IPS DF 4.7 (cell line): ENCODE results near the gene ACAD11.
"Not testable (repeated sequence)": the region's sequence is repeated elsewhere in the genome, so short reads cannot be mapped to it uniquely, and the experiment has no call there.

Experiments used
- DNase-seq: peaks from one replicate; pipeline ENCODE4 v3.0.0-alpha.2; 2013; ENCODE audit warnings: low spot score; ENCODE audit errors: extremely low read depth

ACAD11 gene

DNA sequence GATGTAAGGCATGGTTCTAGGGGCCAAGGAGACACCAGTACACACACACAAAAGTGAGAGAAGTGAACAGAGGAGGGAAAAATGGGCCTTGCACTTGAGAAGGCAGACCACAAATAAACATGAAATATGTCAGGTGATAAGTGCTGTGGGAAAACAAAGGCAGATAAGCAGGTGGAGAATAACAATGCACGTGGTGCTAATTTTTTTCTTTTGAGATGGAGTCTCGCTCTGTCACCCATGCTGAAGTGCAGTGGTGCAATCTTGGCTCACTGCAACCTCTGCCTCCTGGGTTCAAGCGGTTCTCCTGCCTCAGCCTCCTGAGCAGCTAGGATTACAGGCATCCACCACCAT lies 103.6 kb downstream of the ACAD11 start:
- not testable (repeated sequence) for DNase-seq

DNA sequence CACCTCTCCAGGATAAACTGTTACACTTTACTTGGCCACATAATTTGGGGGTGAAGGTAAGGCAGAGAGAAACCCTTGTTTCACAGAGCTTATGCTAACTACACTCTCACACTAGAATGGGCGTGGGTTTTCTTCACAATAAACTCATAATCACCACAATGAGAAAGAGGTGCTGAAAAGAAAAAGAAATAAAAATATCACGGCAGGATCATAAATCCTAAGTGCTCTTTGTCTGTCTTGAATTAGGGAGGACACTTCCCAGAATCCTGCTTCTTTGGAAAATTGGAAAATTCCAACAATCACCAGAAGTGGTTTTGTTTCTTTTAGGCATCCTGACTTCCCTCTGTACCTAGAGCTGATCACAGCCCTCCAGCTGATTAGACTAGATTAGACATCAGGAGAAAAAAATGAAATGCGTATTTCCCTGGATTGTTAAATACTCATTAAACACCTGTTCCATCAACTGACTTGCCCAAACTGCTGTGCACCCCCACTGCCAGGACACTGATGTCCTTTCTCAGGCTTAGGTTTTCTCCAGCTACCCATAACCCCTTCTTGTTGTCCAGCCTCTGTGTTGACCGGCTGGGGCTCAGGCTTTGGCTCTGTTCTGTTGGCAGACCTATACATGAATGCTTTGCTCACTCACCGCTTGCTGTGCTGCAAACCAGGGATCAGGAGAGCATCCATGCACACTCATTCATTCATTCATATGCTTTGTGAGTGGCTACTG lies 104.1 kb downstream of the ACAD11 start:
- no peak for DNase-seq

DNA sequence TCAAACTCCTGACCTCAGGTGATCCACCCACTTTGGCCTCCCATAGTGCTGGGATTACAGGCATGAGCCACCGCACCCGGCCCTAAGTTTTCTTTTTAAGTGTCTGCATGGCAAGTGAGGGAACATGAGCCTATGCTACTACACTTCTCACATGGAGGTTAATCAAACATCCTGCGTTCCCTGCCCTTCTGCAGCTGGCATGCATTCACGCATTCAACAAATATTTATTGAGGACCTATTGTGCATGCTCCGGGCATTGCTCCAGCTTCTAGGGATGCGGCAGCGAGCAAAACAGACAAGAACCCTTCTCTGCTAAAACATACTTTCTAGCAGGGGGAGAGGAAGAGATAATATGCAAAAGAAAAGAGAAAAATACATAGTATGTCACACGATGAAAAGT lies 105.2 kb downstream of the ACAD11 start:
- DNase-seq = no peak

DNA sequence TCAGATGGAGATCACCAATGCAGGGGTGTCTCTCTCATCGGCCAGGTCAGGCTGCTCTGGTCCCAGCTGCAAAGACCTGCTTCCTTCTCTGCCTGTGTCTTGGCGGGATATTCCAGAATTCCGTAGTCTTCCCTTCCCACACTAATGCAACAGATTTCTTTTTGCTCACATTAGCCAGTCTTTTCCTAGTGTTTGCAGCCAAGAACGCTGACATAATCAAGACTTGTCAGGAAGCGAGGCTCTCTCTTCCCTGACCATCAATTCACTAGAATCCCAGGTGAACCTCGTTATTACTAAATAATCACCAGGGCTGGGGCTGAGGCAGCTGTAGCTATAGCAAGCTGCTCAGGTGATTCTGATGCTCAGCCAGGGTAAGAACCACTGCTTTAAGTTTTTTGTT lies 105.8 kb downstream of the ACAD11 start:
- no peak for DNase-seq

DNA sequence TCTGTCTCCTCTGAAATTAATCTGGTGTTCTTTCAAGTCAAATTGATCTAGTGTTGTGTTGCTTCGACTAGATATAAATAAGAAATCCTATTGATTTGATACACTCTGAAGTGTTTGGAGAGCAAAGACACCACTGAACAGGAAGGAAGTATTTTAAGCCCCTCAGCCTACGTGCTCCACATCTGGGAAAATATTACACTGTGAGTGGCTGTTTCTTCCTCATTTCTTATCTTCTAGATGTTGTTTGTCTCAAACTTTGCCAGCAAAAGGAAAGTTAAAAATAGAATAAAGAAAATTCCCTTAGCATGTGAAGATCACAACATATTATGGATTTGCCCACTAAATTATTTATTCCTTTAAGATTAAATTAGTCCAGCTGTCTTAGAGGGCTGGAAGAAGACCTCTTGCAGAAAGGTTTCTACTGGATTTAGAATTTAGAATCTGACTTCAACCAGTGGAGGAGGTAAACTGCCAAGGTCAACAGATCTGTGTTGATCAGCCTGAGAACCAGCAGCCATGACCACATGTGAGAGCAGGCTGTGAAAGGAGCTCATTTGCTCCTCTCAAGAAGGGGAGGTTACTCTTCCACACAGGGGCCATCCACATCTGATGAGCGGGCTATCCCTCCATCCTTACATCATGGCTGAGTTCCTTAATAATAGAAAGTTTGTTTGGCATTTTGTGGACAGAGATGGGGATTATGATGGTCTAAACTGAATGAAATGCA lies 108.9 kb downstream of the ACAD11 start:
- no peak for DNase-seq

DNA sequence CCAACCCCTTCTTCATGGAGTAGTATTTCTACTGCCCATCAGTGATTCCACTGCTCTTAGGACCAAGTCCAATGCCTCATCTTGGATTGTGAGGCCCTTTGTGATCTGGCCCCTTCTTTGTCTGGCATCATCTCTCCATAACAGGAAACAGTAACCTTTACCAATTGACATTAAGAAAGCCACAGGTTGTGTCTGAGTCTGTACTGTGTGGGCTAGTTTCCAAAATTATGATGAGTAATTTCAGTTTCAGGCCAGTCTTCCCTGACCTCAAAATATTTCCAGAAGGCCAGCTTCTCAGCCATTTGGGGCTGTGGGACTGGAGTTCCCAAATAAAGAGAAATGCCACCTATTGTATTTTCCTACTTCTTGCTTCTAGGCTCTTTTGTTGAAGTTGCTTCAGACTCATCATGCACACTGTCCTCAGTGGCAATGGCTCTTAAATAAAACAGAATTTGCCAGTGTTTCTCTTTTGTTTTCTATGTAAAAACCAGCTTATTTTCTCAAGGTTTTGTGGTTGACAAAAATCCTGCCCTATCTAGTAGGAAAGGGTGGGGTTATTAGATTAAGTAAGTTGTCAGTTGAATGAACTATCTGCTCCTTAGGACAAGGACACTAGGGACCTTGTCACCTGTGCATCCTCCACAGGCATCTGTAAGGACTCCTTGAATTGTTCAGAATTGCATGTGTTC lies 109.6 kb downstream of the ACAD11 start:
- DNase-seq = no peak

DNA sequence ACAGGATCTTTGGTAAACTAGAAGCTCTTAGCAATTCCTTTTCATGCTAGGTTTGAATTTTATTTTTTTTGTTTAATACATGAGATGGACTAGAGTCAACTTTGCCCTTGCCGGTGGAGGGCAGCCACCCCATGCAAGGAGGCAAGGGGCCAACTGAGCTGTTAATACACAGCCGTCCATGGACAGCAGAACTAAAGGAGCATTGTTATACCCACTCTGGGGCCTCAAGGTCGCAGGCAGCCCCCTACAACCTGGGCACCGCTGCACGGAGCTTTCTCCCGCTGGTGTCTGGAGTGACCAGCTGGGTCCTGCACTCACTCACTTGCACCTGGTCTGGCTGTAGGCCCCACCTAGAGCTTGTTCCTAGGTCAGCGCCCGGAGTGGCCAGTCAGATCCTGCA lies 110.4 kb downstream of the ACAD11 start:
- no peak for DNase-seq

DNA sequence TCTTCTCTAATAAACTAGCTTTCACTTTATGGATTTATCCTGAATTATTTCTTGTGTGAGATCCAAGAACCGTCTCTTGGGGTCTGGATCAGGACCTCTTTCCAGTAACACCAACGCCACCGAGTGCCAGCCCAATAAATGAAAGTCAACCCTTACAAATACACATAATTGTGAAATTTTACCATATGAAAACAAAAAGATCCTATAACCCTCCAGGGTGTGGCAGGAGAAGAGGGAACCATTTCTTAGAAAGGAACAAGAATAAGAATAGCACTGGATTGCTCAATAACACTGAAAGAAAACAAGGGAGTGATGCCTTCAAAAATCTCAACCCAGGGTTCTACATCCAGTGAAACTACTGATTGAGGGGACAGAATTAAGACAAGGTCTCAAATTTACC lies 114.1 kb downstream of the ACAD11 start:
- no peak for DNase-seq

DNA sequence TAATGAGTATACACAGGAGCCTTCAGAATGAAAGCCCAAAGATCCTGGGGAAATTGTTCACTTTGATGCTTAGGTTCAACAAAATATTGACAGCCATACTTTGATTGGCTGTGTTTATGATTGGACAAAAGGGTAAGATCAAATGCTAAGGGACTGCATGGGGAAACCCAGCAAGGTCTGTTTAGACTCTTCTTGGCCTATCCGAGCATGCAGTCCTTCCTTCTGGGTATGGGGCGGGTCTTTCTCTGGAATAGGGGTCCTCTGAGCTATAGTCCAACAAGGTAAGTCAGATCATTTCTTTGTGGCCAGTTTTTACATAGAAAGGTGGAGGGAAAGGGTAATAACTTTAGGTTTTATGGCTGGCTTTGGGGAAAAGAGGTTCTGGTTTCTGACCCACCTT lies 115.5 kb downstream of the ACAD11 start:
- DNase-seq = no peak

DNA sequence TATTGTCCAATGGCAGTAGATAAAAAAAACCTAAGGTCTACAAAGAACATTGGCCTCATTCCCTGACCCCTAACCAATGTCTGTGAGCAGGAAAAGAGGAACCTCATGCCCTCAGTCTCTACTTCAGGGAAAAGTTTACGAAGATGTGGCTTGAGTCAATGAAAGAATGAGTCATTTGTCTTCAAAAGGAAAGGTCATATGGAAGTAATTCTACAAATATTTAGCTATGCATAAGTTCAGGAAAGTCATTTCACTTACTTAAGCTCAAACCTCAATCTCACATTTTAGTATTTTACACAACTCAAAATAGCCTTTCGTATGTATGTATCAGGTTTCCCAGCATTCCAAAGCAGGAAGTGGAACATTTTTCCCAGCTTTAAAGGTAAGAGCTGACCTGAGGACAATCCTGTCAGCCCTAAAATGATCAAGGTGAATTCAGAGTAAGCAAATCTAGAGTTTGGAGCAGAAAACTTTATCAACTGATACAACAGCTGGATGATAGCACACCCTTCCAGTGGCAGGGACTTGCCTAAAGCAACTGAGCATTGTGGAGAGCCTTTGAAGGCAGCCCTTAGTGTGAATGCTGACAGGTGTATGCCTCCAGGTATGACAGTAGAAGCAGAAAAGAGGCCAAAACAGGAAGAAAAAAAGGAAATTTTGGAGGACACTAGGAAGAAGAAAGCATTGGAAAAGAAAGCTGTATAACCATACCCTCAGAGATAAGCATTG lies 116.4 kb downstream of the ACAD11 start:
- no peak for DNase-seq

DNA sequence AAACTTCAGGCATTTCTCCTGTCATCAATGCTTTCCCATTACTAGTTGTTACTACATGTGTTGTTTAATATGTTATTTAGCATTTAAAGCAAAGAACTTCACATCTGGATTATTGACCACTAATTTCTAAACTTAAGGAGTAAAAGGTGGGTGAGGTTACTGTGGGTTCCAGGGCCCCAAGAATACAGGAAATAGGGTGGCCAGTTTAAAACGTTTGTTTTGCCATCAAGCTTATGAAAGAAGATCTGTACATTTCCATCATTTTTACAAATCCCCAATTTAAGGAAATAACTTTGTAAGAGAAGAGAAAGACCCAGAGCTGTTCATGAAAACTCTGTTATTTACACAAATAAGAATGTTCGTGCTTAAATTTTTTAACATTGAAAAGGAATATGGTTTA lies 117.0 kb downstream of the ACAD11 start:
- no peak for DNase-seq

DNA sequence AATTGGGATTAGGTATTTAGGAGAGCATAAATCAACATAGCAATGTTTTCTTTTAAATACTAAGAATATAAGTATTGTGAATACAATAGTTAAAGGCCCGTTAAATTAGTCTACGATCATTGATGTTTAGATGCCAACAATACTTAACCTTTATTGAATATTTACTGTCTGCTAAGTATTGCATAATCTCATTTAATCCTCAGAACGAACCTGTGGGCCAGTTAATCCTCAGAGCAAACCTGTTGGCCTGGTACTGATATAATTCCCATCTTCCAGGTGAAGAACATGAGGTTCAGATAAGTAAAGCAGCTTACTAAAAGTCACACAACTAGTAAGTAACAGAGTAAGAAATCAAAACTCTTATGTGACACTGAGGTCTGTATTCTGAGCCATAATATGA lies 119.9 kb downstream of the ACAD11 start:
- DNase-seq = no peak

DNA sequence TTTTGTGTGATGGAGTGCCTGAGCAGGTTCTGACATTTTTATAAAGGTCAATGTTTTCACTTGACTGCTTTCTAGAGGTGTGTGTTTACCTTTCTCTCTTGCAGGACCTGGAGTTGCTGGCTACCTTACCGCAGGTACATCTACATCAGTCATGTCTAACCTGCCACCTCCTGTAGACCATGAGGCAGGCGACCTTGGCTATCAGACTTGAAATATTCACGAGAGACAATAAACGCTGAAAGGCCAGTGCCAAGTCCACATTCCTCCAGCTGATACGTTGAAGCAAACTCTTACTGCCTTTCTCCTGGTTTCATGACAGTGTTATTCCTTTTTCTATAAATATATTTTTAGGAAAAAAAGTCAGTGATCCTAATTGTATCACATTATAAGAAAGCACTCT lies 121.5 kb downstream of the ACAD11 start:
- DNase-seq = no peak

DNA sequence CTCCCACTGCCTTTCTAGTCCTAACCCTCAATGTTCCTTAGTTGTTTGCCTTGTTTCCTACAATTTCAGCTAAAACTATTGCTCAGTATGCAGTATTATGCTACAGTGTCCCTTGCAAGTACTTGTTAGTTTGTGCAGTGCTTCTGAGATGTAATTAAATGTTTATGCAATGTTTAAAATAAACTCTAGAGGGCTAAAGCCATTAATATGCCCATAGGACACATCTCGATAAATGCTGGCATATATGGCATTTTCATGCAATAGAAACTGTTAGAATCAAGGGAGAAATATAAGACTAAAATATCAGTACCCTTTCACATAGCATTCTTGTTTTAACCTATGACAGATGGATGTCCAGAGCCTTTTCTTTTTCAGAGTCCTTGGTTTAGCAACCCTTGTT lies 122.3 kb downstream of the ACAD11 start:
- DNase-seq = no peak

DNA sequence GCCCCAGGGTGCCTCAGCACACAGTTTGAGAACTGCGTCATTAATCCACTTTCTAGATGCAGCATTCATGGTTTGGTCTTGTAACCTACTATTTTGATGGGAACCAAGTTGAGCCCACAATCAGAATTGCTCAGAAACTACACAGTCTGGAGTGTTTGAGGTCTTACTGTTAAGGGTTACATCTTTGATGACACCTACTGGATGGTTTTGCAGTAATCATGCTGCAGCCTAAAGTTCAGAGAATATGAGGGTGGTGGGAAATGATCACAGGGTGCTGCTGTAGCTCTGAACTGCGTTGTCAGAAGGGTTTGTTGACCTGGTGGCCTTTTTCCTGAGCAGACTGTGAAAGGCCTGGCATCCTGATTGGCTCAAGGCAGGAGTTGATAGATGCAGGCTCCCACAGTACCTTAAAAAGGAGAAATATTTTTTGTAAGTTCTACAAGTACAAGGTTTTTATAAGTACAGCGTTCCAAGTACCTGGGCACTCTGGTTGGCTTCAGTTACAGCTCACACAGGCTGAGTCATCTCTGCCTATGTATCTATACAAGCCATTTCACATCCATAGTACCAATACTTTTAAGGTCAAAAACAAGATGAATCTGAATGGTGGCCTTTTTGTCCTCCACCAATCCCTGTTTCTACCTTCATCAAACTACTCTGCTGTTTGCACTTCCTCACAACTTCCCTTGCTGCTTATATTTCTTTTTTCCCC lies 123.0 kb downstream of the ACAD11 start:
- DNase-seq = no peak

DNA sequence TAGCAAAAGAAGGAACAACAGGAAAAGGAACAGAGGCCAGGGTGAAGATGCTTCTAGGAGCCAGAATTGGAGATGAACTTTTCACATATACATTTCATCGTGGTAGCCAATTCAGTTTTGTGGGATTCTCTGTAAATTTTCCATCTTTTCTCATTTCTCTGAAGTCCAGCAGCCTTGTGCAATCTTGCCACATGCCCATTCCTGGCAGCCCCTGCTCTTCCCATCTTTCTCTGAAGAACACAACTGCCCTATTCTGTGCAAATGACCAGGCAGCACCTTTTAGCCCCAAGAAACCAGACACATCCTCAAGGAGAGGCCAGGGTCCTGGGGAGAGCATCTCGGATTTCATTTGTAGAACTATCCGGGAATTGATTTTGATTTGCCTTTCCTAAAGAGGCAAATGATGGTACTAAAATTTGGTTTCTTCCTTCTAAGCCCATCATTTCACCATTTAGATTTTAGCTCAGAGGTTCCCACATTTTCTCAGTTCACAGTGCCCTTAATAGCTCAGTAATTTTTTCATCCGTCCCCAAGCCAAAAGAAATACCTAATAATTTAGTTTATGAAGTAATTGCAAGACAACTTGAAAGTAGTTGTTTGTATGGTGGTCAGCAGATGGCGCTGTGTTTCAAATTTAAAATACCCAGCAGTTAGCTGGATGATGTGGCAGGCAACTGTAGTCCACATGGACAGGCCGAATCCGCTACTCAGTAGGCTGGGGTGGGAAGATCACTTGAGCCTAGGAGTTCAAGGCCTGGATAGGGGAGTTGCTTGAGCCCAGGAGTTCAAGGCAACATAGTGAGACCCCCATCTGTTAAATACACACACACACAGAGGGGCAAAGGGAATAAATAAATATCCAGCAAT lies 123.8 kb downstream of the ACAD11 start:
- DNase-seq = peak; percentile 41

DNA sequence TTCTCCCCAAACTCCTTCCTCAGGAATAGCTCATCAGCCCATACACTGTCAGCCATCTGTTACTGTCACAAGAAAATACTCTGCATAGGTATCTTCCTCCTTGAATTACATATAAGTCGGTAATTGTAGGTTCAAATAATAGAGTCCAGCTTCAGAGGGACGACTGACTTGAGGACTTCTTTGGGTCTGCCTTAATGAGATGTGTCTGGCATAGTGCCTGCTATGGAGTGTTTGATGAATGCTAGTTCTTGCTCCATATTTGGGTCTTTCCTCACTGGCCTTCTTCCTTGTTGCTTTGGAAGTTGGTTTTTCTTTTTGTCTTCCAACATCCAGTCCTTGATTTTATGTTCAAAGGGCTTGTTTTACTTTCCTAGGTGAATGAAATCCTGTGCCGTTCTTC lies 129.0 kb downstream of the ACAD11 start:
- no peak for DNase-seq

DNA sequence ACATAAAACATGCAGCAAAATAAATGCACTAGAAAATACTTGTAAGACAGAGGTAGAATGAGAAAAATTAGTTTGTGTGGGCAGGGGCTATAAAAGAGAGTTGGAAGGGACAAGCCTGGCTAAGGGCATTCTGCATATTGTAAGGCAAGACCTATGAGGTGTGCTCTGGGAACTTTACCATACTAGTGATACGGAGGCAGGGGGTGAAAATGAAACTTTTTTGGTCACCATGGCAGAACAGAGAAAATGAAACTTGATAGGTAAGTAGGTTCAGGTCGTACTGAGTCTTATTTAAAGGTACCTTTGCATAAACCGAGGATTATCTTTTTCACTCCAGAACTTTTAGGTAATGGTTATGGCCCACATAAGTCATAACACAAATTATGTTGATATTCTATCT lies 137.3 kb downstream of the ACAD11 start:
- DNase-seq = no peak

DNA sequence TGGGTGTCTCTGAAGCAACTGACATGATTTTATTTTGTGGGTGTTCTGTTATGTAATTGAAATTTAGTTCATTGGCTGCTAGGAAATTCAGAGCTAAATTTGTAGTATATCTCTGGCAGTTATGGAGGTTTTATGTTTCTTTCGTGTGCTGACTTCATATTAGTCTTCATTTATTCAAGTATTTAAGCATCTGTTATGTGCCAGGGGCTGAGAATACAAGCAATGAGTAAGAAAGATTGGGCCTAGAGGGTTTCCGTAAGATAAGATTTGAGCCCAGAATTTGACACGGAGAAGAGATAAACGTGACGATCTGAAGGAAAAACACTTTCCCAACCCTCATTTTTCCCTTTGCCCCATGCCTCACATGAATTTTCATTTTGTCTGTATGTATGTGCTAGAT lies 137.7 kb downstream of the ACAD11 start:
- no peak for DNase-seq

DNA sequence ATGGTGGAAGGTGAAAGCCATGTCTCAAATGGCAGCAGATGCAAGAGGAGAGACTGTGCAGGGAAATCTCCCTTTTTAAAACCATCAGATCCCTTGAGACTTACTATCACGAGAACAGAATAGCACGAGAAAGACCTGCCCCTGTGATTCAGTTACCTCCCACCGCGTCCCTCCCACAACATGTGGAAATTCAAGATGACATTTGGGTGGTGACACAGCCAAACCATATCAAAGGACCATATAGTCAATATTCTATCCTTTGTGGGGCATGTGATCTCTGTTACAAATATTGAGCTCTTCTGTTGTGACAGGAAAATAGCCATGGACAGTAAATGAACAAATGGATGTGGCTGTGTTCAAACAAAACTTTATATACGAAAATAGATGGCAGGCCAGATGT lies 139.7 kb downstream of the ACAD11 start:
- no peak for DNase-seq
